ENCODE data around the gene CLEC16A. TPM values are rescaled to one million over a fixed set of nuclear protein-coding genes. Genes with fewer than 3 reads are reported as not detected.

The CLEC16A gene
- total and polyA plus RNA-seq, 9 of the 15 experiments (the other 6 are each of a cell fraction or from before 2014, with no cell fraction given) = 1.00 to 22.3 (median 10.0) TPM

DNA sequence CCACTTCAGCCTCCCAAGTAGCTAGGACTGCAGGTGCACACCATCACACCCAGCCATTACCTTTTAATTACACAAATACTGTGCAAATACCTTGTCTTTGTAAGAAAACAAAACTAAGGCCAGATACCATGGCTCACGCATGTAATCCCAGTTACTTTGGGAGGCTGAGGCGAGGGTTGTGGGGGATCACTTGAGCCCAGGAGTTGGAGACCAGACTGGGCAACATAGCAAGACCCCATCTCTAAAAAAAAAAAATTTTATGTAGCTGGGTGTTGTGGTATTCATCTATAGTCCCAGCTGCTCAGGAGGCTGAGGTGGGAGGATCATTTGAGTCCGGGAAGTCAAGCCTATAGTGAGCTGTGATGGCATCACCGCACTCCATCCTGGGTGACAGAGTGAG, 151.6 kb downstream of the CLEC16A start (continued):
- TF ChIP-seq, protein P1, sequence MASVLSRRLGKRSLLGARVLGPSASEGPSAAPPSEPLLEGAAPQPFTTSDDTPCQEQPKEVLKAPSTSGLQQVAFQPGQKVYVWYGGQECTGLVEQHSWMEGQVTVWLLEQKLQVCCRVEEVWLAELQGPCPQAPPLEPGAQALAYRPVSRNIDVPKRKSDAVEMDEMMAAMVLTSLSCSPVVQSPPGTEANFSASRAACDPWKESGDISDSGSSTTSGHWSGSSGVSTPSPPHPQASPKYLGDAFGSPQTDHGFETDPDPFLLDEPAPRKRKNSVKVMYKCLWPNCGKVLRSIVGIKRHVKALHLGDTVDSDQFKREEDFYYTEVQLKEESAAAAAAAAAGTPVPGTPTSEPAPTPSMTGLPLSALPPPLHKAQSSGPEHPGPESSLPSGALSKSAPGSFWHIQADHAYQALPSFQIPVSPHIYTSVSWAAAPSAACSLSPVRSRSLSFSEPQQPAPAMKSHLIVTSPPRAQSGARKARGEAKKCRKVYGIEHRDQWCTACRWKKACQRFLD (CRISPR knock-in tag; IDR thresholded peaks at IDR 0.05) = no peak
- TF ChIP-seq CHD1 (IDR thresholded peaks at IDR 0.05; ENCODE audit: low read length) (no peak), ZNF644 (tag; IDR thresholded peaks at IDR 0.05; ENCODE audit: low read depth) (no peak), CHD4 (IDR thresholded peaks at IDR 0.05; ENCODE audit: insufficient read depth, insufficient replicate concordance, low read depth, low read length, poor library complexity, severe bottlenecking) (no peak), KAT2B (IDR thresholded peaks at IDR 0.05; ENCODE audit: low read depth, low read length) (no peak), HDAC3 (IDR thresholded peaks at IDR 0.05; ENCODE audit: borderline replicate concordance, partially characterized antibody) (no peak), DIDO1 (tag; IDR thresholded peaks at IDR 0.05; ENCODE audit: low read depth) (no peak), ZKSCAN1 (IDR thresholded peaks at IDR 0.05; ENCODE audit: low read depth, low read length) (no peak)
- TF ChIP-seq, protein P2, sequence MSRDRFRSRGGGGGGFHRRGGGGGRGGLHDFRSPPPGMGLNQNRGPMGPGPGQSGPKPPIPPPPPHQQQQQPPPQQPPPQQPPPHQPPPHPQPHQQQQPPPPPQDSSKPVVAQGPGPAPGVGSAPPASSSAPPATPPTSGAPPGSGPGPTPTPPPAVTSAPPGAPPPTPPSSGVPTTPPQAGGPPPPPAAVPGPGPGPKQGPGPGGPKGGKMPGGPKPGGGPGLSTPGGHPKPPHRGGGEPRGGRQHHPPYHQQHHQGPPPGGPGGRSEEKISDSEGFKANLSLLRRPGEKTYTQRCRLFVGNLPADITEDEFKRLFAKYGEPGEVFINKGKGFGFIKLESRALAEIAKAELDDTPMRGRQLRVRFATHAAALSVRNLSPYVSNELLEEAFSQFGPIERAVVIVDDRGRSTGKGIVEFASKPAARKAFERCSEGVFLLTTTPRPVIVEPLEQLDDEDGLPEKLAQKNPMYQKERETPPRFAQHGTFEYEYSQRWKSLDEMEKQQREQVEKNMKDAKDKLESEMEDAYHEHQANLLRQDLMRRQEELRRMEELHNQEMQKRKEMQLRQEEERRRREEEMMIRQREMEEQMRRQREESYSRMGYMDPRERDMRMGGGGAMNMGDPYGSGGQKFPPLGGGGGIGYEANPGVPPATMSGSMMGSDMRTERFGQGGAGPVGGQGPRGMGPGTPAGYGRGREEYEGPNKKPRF (IDR thresholded peaks at IDR 0.05; ENCODE audit: low read depth, low read length) = no peak
- TF ChIP-seq, protein P3, sequence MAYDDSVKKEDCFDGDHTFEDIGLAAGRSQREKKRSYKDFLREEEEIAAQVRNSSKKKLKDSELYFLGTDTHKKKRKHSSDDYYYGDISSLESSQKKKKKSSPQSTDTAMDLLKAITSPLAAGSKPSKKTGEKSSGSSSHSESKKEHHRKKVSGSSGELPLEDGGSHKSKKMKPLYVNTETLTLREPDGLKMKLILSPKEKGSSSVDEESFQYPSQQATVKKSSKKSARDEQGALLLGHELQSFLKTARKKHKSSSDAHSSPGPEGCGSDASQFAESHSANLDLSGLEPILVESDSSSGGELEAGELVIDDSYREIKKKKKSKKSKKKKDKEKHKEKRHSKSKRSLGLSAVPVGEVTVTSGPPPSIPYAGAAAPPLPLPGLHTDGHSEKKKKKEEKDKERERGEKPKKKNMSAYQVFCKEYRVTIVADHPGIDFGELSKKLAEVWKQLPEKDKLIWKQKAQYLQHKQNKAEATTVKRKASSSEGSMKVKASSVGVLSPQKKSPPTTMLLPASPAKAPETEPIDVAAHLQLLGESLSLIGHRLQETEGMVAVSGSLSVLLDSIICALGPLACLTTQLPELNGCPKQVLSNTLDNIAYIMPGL (CRISPR knock-in tag; IDR thresholded peaks at IDR 0.05) = no peak

All from K562 (cell line).